ENCODE data around the gene CCT6B.

DNA sequence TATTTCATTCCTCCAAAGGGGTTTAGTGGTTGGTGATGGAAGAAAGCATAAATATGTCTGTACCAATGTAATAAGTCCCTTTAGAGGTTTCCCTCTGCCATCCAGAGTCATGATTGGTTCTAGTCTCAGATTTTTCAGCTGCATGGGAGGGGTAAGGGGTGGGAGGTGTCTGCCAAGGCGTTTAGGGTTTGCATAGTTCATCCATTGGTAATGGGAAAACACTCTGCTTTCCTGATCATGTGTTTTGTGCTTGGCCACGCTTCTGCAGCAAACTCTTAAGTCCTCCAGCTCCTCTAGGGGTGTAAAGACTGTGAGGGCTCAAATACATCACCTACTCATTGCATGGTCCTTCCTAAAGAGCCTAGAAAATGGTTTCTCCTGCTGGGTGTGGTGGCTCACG is 48.8 kb upstream of the CCT6B start:
- TF ChIP-seq, protein P1, sequence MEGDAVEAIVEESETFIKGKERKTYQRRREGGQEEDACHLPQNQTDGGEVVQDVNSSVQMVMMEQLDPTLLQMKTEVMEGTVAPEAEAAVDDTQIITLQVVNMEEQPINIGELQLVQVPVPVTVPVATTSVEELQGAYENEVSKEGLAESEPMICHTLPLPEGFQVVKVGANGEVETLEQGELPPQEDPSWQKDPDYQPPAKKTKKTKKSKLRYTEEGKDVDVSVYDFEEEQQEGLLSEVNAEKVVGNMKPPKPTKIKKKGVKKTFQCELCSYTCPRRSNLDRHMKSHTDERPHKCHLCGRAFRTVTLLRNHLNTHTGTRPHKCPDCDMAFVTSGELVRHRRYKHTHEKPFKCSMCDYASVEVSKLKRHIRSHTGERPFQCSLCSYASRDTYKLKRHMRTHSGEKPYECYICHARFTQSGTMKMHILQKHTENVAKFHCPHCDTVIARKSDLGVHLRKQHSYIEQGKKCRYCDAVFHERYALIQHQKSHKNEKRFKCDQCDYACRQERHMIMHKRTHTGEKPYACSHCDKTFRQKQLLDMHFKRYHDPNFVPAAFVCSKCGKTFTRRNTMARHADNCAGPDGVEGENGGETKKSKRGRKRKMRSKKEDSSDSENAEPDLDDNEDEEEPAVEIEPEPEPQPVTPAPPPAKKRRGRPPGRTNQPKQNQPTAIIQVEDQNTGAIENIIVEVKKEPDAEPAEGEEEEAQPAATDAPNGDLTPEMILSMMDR (conservative IDR thresholded peaks at IDR 0.05): no peak
- TF ChIP-seq EZH2 (IDR thresholded peaks at IDR 0.05; ENCODE audit: low read depth): no peak
